NCI-H2196 treated with DMSO at 0.1 percent for 48 hours (cell line): ENCODE measurements around the gene SNX27.
A peak's percentile ranks its signal among the peaks of the same experiment; 100 is the strongest.

Source experiments
- DNase-seq: peaks from one replicate; lab custom pipeline; 2025; ENCODE audit not compliant: unreplicated experiment; lab: John Stamatoyannopoulos, UW

SNX27 gene

DNA sequence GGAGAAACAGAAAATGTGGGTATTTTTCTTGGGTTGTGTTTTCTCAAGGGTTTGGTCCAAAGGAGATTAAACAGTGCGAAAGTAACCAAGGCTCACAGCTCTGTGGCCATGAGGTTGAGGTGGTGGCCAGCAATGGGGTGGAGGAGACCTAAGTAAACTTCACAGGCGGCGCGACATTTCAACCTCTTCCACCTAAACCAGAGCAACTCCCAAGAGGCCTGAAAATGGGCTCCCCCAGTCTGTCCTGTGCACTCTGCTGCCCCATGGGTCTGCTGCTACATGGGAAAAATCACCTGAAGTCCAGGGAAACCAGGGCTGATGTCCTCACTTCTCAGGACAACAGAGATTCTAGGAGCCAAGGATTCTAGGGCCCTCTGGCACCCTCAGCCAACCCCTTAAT, 92.4 kb downstream of the SNX27 start:
- no peak for DNase-seq

- DNase-seq: no peak
These were observed 93.3 kb downstream of the SNX27 start for GRCh38 chr1:151705146-151705545.

GRCh38 chr1:151705753-151706463, 94.1 kb downstream of the SNX27 start:
- DNase-seq: no peak

DNA sequence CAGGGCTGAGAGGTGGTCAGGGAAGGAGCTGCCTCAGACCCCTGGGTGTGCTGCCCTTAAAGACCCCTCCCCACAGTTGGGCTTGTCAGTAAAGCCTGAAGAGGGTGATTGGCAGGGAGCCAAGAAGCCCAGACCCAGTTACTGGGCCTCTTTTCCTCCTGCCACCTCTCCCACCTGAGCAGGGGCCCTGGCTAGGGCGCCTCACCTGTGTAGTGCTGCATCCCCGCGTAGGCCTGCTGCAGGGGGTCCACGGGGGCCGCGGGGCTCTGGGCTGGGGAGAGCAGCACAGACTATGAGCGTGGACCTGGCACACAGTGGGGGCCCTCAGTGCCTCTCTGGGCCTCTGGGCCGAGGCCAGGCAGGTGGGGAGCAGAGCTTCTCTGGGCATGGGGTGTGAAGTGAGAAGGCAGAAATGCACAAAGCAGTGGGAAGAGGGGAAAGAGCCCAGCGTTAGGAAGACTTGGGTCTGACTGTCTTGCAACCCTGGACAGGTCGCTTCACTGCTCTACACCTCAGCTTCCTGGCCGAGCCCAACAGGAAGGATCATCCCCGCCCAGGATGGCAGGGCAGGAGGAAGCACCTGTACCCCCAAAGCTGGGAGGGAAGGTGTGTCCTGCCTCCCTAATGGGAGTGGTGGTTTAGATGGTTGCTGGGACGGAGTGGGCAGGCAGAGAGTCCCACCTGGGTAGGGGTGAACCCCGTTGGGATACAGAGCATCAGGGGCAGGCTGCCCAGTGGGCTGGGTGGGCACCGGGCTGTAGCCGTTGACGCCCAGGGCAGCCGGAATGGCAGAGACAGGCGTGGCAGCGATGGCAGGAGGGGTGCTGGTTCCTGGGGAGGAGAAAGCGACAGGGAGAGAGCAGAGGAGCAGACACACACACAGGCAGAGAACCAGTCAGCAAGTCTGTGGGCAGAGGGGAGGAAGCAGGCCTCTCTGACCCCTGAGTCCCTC, 94.9 kb downstream of the SNX27 start:
- DNase-seq: no peak

DNA sequence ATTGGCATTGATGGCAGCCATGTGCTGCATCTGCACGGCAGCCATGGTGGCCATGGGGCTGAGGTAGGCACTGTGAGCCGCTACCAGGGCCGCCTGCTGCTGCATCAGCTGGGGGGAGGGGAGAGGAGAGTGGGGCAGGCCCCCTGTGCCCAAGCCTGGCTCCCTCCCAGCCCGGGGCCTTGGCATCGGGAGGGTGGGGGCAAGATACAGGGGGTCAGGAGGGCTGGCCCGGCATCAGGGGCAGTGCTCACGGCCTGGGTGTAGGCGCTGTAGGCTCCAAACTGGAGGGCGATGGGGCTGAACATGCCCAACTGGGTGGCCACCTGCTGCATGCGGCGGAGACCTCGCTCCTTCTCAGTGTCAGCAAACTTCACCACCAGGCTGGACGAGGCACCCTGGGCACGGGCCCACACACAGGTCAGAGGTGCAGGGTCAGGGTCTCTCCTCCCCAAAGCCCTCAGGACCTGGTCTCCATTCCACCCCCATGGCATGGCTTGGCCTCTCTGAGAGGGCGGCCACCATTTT, 95.8 kb downstream of the SNX27 start:
- DNase-seq: no peak

GRCh38 chr1:151708891-151709290, 97.0 kb downstream of the SNX27 start:
- no peak for DNase-seq

DNA sequence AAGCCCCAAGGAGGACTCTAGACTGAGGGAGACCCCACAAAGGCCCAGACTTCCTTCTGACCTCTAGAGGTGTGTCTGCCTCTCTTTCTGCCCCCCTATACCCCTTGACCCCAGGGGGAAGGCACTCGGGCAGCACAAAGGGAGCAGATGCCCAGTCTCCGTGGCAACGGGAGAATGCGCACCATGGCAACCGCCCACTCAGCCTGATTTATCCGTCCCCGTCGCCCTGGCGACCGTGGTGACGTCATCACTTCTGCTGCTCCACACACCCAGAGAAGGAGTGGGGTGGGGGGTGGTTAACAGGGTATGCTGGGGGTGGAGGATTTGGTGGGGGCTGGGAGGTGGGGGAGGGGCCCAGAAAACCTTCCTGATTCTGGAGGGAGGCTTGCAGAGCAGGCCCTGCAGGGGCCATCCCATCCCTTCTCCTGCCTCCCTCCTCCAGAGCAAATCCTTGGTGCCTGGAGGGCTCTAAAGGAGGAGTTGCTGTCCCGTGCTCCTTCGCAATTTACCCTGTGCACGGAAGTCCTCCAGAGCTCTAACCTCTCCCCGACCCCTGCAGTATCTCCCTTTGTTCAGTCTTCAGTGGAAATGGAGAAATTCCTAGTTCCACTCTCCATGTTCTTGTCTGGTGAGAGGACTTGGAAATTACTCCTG, 98.5 kb downstream of the SNX27 start:
- DNase-seq: no peak

GRCh38 chr1:151711044-151711800, 99.4 kb downstream of the SNX27 start:
- DNase-seq: no peak

- DNase-seq: no peak
These were observed 100.1 kb downstream of the SNX27 start for GRCh38 chr1:151711951-151712350.

DNA sequence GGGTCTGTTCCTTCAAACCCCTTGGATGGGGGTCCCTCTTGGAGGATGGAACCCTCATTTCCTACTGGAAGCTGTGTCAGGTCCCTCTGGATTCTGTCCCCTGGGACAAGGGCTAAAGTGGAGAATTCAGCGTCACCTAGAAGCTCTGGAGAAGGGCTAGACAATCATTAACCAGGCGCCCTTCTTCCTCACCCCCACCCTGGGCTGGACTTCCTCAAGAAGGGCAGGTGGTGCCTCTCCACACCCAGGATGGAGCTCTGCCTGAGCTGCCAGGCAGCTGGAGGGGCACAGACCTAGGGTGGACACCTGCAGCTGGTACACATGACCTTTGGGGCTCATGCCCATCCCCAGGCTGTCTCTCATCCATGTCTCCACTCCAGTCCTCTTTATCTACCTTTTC, 101.2 kb downstream of the SNX27 start:
- no peak for DNase-seq

DNA sequence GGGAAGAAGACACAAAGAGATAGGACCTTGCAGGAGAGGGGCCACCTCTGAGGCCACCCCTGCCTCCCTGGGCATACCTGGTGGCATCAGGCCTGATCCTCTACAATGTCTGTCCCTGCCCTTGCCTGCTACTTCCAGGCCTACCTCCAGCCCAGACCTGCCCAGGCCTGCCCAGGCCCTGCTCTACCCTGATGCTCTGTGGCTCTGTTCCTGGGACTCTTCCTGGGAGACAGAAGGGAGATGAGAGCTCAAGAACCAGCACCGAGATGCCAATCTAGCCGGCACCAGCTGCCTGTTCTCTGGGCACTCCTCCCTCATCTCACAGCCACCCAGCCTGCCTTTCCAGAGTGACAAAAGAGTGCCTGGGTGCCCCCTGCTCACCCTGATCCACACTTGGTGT, 102.0 kb downstream of the SNX27 start:
- DNase-seq: no peak

DNA sequence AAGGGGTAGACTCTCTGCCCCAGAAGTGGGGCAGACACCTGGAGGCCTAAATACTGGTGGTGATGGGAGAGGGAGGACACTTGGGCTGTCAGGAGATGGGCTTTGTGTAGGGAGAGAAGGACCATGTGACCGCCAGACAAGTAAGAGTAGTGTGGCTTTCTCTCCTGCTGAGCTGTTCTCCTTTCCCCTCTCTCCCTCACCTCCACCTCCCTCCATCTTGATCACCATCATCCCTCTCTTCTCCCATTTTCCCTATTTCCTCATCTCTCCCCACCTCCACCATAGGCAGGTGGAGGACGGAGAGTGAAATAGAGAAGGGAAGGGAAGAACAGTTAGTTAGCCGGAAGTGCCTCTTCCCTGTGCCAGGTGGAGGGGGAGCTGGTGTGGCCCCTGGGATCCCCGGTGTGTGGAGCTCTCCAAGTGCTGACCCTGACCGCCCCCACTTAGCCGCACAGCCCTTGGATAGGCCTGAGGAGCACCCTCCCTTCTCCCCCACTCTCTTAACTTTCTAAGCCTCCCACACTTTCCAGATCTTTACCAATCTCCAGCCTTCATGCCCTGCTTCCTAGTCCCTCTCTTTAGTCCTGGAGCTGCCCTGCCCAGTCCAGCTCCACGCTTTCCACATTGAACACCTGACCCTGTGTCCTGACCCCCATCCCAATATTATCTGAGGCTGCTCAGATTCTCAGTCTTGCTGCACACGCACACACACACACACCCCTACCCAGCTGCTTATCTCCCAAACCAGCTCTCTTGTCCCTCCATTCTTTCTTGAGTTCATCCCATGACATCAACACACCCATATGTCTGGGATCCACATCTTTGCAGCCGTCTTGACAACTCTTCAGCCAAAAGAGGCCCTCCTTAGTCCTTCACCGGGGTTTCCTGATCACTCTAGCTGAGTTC, 103.2 kb downstream of the SNX27 start:
- DNase-seq: no peak

DNA sequence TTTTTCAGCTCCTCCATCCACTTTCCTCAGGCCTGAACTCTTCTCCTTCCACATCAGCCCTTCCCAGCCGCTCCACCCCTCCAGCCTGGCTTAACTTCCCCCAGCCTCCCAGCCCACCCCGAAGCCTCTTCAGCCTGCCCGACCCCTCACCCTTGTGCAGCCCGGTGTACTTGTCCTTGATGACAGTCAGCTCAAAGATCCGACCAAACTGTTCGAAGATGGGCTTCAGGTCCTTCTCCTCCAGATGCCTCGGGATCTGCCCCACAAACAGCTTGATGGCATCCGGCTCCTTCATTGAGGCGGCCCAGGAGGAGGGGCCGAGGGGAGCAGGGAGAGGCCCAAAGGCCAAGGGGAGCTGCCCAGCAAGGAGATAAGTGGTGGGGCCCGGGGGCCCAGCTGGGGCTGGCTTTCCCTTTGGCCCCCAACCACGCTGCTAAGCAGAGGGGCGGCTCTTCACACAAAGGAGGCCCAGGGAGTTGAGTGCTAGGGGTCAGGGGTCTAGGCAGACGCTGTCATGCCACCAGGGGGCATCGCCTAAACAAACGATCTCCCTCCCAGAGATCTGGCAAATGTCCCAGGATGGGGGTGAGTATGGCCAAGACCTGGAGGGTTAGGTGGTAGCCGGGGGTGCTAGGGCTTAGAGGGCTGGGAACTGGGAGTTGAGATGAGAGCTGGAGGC, 104.0 kb downstream of the SNX27 start:
- DNase-seq: no peak

DNA sequence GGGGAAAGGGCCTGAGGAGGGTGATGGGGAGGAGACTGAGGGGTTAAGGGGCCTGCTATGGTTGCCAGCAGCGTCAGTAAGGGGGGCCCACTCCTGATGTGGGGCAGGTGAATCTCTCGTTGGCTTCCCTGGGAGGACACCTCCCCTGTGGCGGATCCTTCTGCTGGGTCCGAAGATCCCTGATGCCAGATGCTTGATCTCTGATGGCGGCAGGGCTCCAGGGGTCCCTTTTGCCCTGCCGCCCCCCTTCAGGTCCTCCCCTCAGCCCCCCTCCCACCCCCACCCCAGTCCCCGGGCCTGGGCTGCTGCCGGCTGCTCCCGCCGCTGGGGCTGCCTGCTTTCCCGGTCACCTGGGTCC, 104.5 kb downstream of the SNX27 start:
- DNase-seq: no peak

DNA sequence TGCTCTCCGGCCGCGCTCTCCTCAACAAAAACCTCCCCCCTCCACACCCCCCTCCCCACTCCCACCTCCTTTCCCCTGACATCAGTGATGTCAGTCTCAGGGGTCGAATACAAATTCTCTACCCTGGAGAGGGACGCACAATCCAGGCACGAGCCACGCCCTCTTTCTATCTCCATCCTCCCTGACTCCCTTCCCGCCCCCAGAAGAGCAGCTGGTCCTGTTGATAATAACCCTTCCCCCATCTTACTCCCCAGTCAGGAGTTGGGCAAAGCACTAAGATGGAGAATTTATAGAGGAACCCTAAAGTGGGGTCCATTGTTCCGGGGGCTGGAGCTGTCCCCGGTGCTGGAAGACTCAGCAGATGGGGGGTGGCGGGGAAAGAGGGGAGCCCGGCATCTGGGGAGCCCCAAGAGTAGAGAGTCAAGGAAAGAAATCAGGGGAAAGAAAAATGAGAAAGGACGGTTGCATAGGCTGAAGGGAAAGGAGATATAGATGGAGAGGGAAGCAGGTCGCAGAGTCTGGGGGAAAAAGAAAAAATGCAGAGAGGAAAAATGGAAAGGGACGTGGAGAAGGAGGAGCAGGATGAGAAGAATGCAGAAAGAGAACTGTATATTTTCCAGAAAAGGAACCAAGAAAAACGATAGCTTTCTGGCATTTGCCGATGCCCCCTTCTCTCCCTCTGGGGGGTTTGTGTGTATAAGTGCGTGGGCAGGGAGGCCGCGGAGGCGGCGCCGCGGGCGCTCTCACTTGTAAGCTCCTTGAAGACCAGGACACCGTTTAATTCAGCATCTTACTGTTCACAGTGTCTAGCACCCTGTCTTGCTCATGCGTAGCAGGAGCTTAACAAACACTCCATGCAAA, 105.2 kb downstream of the SNX27 start, which contains the start of gene CELF3:
Gene CELF3 (minus strand): TSS at position 33 of the 861 bp plus-strand sequence. CDS start 783 bp downstream, outside the sequence.
- peak; percentile 95 for DNase-seq

DNA sequence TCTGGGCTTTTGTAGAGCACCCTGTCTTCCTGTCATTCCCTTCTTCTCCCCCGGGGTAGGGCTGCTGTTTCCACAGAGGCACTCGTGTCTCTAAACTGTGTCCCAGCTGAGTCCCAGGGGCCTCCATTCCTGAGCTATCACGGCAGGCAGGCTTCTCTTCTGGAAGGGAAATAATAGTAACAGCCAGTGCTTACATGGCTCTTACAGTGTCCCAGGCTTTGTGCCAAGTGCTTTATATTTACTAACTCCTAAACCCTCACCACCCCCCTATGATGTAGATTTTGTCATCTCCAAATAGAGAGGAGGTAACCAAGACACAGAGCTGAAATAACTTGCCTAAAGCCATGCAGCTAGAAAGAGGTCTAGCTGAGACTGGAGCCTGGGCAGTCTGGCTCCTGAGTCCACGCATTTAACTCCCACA, 106.2 kb downstream of the SNX27 start:
- DNase-seq: no peak

DNA sequence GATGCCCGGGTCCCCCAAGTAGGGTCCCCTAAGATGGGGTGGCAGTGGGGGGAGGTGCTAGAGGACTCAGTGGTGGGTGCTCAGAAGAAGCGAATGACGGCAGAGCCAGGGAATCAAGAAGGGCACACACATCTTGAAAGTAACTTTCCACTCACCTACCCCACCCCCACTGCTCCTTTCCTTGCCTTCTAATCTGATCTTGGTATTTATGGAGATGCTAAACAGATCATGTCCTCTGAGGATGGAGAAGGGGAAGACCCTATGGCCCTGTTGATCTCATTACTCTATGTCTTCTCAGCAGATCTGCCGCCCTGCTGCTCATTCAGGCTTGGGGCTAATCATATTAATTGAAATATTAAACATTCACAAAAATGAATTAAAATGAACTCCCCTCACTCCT, 106.8 kb downstream of the SNX27 start:
- no peak for DNase-seq

DNA sequence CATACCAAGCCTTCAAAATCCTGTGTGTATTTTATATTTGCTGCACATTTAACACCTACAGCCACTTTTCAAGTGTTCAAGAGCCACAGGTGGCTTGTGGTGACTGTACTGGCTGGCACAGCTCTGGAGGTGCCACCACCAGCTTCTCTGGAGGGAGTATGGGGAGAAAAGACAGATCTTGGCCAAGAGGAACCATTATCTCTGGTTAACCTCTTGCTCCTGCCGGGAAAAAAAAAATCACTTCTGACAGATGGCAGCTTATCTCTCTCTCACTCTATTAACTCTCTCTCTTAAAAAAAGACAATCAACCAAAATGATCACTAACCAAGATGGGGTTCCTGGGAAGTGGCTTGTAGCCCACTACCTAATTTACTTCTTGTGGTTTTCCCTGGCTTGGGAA, 108.3 kb downstream of the SNX27 start:
- no peak for DNase-seq
